Mucosa of descending colon (tissue), 3 donors: ENCODE measurements around the gene FBXO38. TPM values are rescaled to one million over a fixed set of nuclear protein-coding genes. Genes with fewer than 3 reads are reported as not detected.
A peak's percentile ranks its signal among the peaks of the same experiment; 100 is the strongest.

ENCODE experiments used
- ATAC-seq: fragments of 200-7000 bp; cut with Tn5 transposase; one replicate; pipeline ENCODE4 v1.9.1; 2020; ENCODE audit warnings: mild to moderate bottlenecking, moderate library complexity
- DNase-seq, 3 donors: peaks; one replicate each; pipeline ENCODE4 v3.0.0-alpha.2; 2020
- H3K36me3 ChIP-seq: fragments of 200-600 bp; one replicate; pipeline ENCODE4 v1.8.0; 2021; ENCODE audit warnings: low read depth, mild to moderate bottlenecking
- H3K4me1 ChIP-seq: fragments of 200-600 bp; one replicate; pipeline ENCODE4 v1.8.0; 2021; ENCODE audit warnings: low read depth, mild to moderate bottlenecking
- H3K4me3 ChIP-seq: fragments of 200-600 bp; one replicate; pipeline ENCODE4 v1.8.0; 2021; ENCODE audit warnings: mild to moderate bottlenecking
- H3K9me3 ChIP-seq: fragments of 200-600 bp; one replicate; pipeline ENCODE4 v1.8.0; 2021; ENCODE audit warnings: mild to moderate bottlenecking
- CTCF ChIP-seq: fragments of 200-600 bp; IDR thresholded peaks from one replicate; pipeline ENCODE4 v1.8.0; 2022; ENCODE audit warnings: antibody characterized with exemption, mild to moderate bottlenecking
- intact Hi-C, 2 donors: fragments of 100-400 bp; cut with DNase I in 1 of 2; cut with micrococcal nuclease in 1 of 2; formaldehyde crosslinking; loops; one replicate each; pipeline versions ENCODE4 v1.11.0 to v1.11.1; 2022; cut with DNase I, micrococcal nuclease
- total RNA-seq, 3 donors: library from RNA; stranded (reverse); fragmentation: NEBNext Ultra II Directional in 2 of 3; extraction: Animal tissue kit (Norgen Biotek cat#: 25700) in 2 of 3; gene quantifications; one replicate each; pipeline versions ENCODE4 v1.2.1 to v1.2.4, GENCODE V29; 2021 to 2023
- donor health status: DM: no; HTN: no; CAD: no; lungs with moderate emphysema.
- donor health status: DM: no; HTN: no; CAD: no.
- donor health status: DM: no; HTN: yes; CAD: no.

The FBXO38 gene
- total RNA-seq, 3 donors from 2014 or later, result 46.5 to 48.0 (median 46.9) TPM

- intact Hi-C loops, result loop anchor here (10.0 kb wide), 1 partner anchor 194 kb away; no protein-coding TSS in a partner anchor
- H3K36me3 ChIP-seq, result no peaks in the 10 kb centered on the region
- H3K9me3 ChIP-seq, result no peaks in the 10 kb centered on the region
- DNase-seq (no peak), ATAC-seq (no peak)
- no peak for TF ChIP-seq CTCF
- H3K4me1 ChIP-seq, result peaks cover 4% of the 10 kb centered on the region
- no peak overlapping the region for H3K4me3 ChIP-seq
These were observed 5.1 kb upstream of the FBXO38 start for GRCh38 chr5:148378670-148379069.

- Histone ChIP-seq H3K9me3 (no peaks in the 10 kb centered on the region), H3K4me1 (peaks cover 5% of the 10 kb centered on the region), H3K36me3 (no peaks in the 10 kb centered on the region), H3K4me3 (no peak overlapping the region)
- TF ChIP-seq CTCF, result no peak
- intact Hi-C loops, result loop anchor here (10.0 kb wide), 1 partner anchor 195 kb away; no protein-coding TSS in a partner anchor
- DNase-seq (no peak), ATAC-seq (no peak)
These were observed 4.4 kb upstream of the FBXO38 start for GRCh38 chr5:148379340-148379739.

GRCh38 chr5:148381906-148382305, 1.9 kb upstream of the FBXO38 start:
- DNase-seq (no peak), ATAC-seq (no peak)
- H3K9me3 ChIP-seq, result no peaks in the 10 kb centered on the region
- intact Hi-C loops, result no loop called here
- no peaks in the 10 kb centered on the region for H3K36me3 ChIP-seq
- peaks cover 27% of the 10 kb centered on the region for H3K4me1 ChIP-seq
- no peak overlapping the region for H3K4me3 ChIP-seq
- no peak for TF ChIP-seq CTCF

- DNase-seq, result no peak
- no peaks in the 10 kb centered on the region for H3K9me3 ChIP-seq
- TF ChIP-seq CTCF, result no peak
- H3K4me3 ChIP-seq, result peak overlapping the region; percentile 69
- H3K36me3 ChIP-seq, result no peaks in the 10 kb centered on the region
- no peak for ATAC-seq
- intact Hi-C loops, result no loop called here
- peaks cover 27% of the 10 kb centered on the region for H3K4me1 ChIP-seq
These were observed 797 bp upstream of the FBXO38 start for GRCh38 chr5:148382961-148383360.

- no peaks in the 10 kb centered on the region for H3K36me3 ChIP-seq
- intact Hi-C loops, result no loop called here
- ATAC-seq, result peak; percentile 44
- H3K9me3 ChIP-seq, result no peaks in the 10 kb centered on the region
- peaks cover 32% of the 10 kb centered on the region for H3K4me1 ChIP-seq
- peak in 1 of 3 donors; percentile 25 for DNase-seq
- H3K4me3 ChIP-seq, result peak overlapping the region; percentile 69
- no peak for TF ChIP-seq CTCF
These were observed 601 bp downstream of the FBXO38 start for GRCh38 chr5:148384380-148384737.

GRCh38 chr5:148385094-148385493, 1.3 kb downstream of the FBXO38 start:
- peaks cover 39% of the 10 kb centered on the region for H3K4me1 ChIP-seq

More at GRCh38 chr5:148385094-148385493, 1.3 kb downstream of the FBXO38 start:
- intact Hi-C loops, result no loop called here
- TF ChIP-seq CTCF, result no peak
- no peak for ATAC-seq
- no peaks in the 10 kb centered on the region for H3K36me3 ChIP-seq
- DNase-seq, result no peak
- H3K4me3 ChIP-seq, result no peak overlapping the region
- no peaks in the 10 kb centered on the region for H3K9me3 ChIP-seq
